ENCODE results near the gene C3orf70. TPM values are rescaled to one million over a fixed set of nuclear protein-coding genes. Genes with fewer than 3 reads are reported as not detected.

Gene C3orf70
- total RNA-seq, 1 experiment from 2014 or later: 0.12 TPM

DNA sequence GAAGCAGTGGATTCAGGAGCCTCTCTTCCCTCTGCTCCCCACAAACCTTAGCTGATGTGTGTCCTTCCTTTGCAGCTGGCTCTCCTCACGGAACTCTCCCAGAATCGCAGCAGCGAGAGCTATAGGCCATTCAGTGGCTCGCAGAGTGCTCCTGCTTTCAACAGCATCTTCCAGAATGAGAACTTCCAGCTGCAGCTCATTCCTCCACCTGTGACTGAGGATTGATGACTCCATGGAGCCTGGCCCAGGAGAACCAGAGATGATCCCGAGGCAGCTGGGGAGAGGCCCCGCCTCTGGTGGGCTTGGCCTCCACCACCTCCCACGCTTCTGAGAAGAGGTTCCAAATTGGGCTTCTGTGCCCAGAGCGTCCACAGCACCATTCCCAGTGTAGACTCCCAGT lies 101.1 kb downstream of the C3orf70 start:
- intact Hi-C loops (cut with micrococcal nuclease; ENCODE audit: unreplicated experiment): no loop called here
- no peak for TF ChIP-seq CTCF (IDR thresholded peaks at IDR 0.05; ENCODE audit: unreplicated experiment)
- H3K36me3 Mint-ChIP-seq (ENCODE audit: insufficient read depth, unreplicated experiment): no peaks in the 10 kb centered on the region
- BruUV-seq (replicated peaks): no TSS peak
- no peaks in the 10 kb centered on the region for H3K27me3 Mint-ChIP-seq (ENCODE audit: unreplicated experiment)
- H3K27ac Mint-ChIP-seq (ENCODE audit: unreplicated experiment): no peak overlapping the region
- DNase-seq: no peak
- no peaks in the 10 kb centered on the region for H3K4me1 Mint-ChIP-seq (ENCODE audit: low read depth, unreplicated experiment)
- no peak overlapping the region for H3K4me3 Mint-ChIP-seq (ENCODE audit: low read depth, unreplicated experiment)
- CTCF ChIA-PET: interaction anchor here (0.6 to 1.0 kb wide), 2 partner anchors 10 to 100 kb away, joined by 4 to 6 read pairs; no protein-coding TSS in a partner anchor
- no peaks in the 10 kb centered on the region for H3K9me3 Mint-ChIP-seq (ENCODE audit: low read depth, unreplicated experiment)

DNA sequence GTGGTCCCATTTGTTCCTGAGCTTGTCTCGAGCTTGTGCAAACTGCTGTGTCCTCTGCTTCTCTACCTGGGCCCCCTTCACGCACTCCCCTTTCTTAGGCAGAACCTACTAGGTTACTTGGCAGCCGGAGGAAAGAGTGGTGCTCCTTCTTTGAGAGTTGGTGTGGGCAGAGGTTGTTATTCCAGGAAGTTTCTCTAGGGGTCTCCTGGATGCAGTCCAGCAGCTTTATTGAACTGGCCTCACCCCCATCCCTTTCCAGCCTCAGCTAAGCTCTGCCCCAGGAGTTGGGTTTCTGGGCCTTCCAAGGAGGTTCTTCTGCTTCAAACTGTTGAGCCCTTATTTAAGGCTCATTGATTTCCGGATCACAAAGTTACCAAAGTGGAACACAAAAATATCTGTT lies 103.2 kb downstream of the C3orf70 start:
- no TSS peak for BruUV-seq (replicated peaks)
- CTCF ChIA-PET: no interaction called here
- Mint-ChIP-seq H3K9me3 (ENCODE audit: low read depth, unreplicated experiment) (no peaks in the 10 kb centered on the region), H3K4me1 (ENCODE audit: low read depth, unreplicated experiment) (peaks cover 15% of the 10 kb centered on the region), H3K4me3 (ENCODE audit: low read depth, unreplicated experiment) (no peak overlapping the region), H3K27me3 (ENCODE audit: unreplicated experiment) (no peaks in the 10 kb centered on the region), H3K27ac (ENCODE audit: unreplicated experiment) (no peak overlapping the region), H3K36me3 (ENCODE audit: insufficient read depth, unreplicated experiment) (no peaks in the 10 kb centered on the region)
- DNase-seq: no peak
- no peak for TF ChIP-seq CTCF (IDR thresholded peaks at IDR 0.05; ENCODE audit: unreplicated experiment)
- intact Hi-C loops (cut with micrococcal nuclease; ENCODE audit: unreplicated experiment): no loop called here

DNA sequence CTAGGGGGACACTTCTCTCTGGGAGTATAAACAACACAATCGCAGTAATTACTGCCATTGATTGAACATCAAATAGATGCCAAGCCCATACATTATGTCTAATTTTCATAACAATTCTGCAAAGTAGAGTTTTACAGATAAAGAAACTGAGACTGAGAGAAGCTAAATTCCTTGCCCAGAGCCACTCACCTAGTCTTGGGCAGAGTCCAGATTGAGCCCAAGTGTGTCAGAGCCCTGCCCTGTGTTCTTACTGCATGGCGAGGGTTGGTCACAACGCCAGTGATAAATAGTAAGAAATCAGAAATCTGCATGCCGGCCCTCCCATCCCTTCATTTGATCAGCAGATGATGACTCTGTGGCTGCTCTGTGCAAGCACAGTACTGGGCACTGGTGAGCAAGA lies 106.3 kb downstream of the C3orf70 start:
- no peak overlapping the region for H3K27ac Mint-ChIP-seq (ENCODE audit: unreplicated experiment)
- CTCF ChIA-PET: no interaction called here

DNA sequence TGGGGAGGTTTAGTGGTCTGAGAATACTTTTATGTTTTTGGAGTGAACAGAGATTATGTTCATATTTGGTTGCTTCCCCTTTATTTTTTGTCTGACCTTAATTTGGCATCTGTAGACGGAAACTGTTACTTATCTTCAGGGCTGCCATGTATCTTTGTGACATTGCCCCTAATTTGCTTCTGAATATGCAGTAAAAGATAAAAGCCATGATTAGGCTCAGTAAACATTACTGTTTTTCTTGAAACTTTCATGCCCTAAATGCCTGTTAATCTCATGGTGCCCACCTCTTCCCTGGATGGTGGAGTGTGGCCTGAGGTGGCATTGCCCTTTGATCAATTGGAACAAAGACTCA lies 106.7 kb downstream of the C3orf70 start:
- DNase-seq: no peak

More for the DNA sequence above, 106.3 kb downstream of the C3orf70 start:
- no peaks in the 10 kb centered on the region for H3K27me3 Mint-ChIP-seq (ENCODE audit: unreplicated experiment)
- no peaks in the 10 kb centered on the region for H3K9me3 Mint-ChIP-seq (ENCODE audit: low read depth, unreplicated experiment)
- intact Hi-C loops (cut with micrococcal nuclease; ENCODE audit: unreplicated experiment): no loop called here
- peaks cover 18% of the 10 kb centered on the region for H3K4me1 Mint-ChIP-seq (ENCODE audit: low read depth, unreplicated experiment)
- no TSS peak for BruUV-seq (replicated peaks)
- H3K4me3 Mint-ChIP-seq (ENCODE audit: low read depth, unreplicated experiment): no peak overlapping the region
- TF ChIP-seq CTCF (IDR thresholded peaks at IDR 0.05; ENCODE audit: unreplicated experiment): no peak
- DNase-seq: no peak
- no peaks in the 10 kb centered on the region for H3K36me3 Mint-ChIP-seq (ENCODE audit: insufficient read depth, unreplicated experiment)

More for the DNA sequence above, 106.7 kb downstream of the C3orf70 start:
- H3K4me3 Mint-ChIP-seq (ENCODE audit: low read depth, unreplicated experiment): no peak overlapping the region
- H3K27me3 Mint-ChIP-seq (ENCODE audit: unreplicated experiment): no peaks in the 10 kb centered on the region
- peaks cover 18% of the 10 kb centered on the region for H3K4me1 Mint-ChIP-seq (ENCODE audit: low read depth, unreplicated experiment)
- no peak overlapping the region for H3K27ac Mint-ChIP-seq (ENCODE audit: unreplicated experiment)
- H3K36me3 Mint-ChIP-seq (ENCODE audit: insufficient read depth, unreplicated experiment): no peaks in the 10 kb centered on the region
- CTCF ChIA-PET: interaction anchor here (0.6 to 0.7 kb wide), 2 partner anchors 30 to 169 kb away, joined by 3 to 4 read pairs; no protein-coding TSS in a partner anchor
- no TSS peak for BruUV-seq (replicated peaks)
- no peaks in the 10 kb centered on the region for H3K9me3 Mint-ChIP-seq (ENCODE audit: low read depth, unreplicated experiment)
- intact Hi-C loops (cut with micrococcal nuclease; ENCODE audit: unreplicated experiment): no loop called here
- no peak for TF ChIP-seq CTCF (IDR thresholded peaks at IDR 0.05; ENCODE audit: unreplicated experiment)
